GM19324 (cell line): ENCODE data around the gene TIMM44.
"Not testable (repeated sequence)": the region's sequence is repeated elsewhere in the genome, so short reads cannot be mapped to it uniquely, and the experiment has no call there.

Source experiments
- ATAC-seq: cut with Tn5 transposase; IDR thresholded peaks from one replicate; pipeline ENCODE4 v1.9.1; 2021; ENCODE audit warnings: mild to moderate bottlenecking, moderate library complexity; ENCODE audit not compliant: unreplicated experiment, low FRiP score

The TIMM44 gene

GRCh38 chr19:7953576-7953975 is 10.1 kb upstream of the TIMM44 start:
- ATAC-seq, result no peak

- ATAC-seq, result no peak
Observed at GRCh38 chr19:7953060-7953459, 9.6 kb upstream of the TIMM44 start.

GRCh38 chr19:7947939-7948338 is 4.5 kb upstream of the TIMM44 start:
- ATAC-seq, result no peak

GRCh38 chr19:7944177-7944761 is 803 bp upstream of the TIMM44 start:
- peak; percentile 18 for ATAC-seq

- ATAC-seq, result no peak
Observed at GRCh38 chr19:7942981-7943443, 454 bp downstream of the TIMM44 start.

GRCh38 chr19:7941895-7942596 is 1.4 kb downstream of the TIMM44 start:
- ATAC-seq, result no peak

- ATAC-seq, result no peak
Observed at GRCh38 chr19:7940841-7941240, 2.6 kb downstream of the TIMM44 start.

- no peak for ATAC-seq
Observed at GRCh38 chr19:7934766-7935165, 8.7 kb downstream of the TIMM44 start.

GRCh38 chr19:7933828-7934725 is 9.4 kb downstream of the TIMM44 start:
- no peak for ATAC-seq

GRCh38 chr19:7933411-7933810 is 10.1 kb downstream of the TIMM44 start:
- ATAC-seq, result no peak

- no peak for ATAC-seq
Observed at GRCh38 chr19:7932930-7933300, 10.6 kb downstream of the TIMM44 start.

GRCh38 chr19:7932276-7932929 is 11.1 kb downstream of the TIMM44 start:
- ATAC-seq, result no peak

- ATAC-seq, result no peak
Observed at GRCh38 chr19:7931221-7932061, 12.0 kb downstream of the TIMM44 start.

GRCh38 chr19:7930765-7931164 is 12.7 kb downstream of the TIMM44 start:
- ATAC-seq, result no peak

GRCh38 chr19:7930030-7930429 is 13.4 kb downstream of the TIMM44 start:
- not testable (repeated sequence) for ATAC-seq

GRCh38 chr19:7928741-7929701 is 14.4 kb downstream of the TIMM44 start:
- no peak for ATAC-seq

- no peak for ATAC-seq
Observed at GRCh38 chr19:7928334-7928706, 15.1 kb downstream of the TIMM44 start.

GRCh38 chr19:7927605-7928333 is 15.7 kb downstream of the TIMM44 start:
- no peak for ATAC-seq
